HUES48 (cell line): ENCODE measurements around the gene PRKN.

Source experiments
- H3K27ac ChIP-seq: one replicate; pipeline ENCODE4 v1.7.0; 2013; ENCODE audit warnings: low read depth, low read length, inconsistent platforms
- H3K27me3 ChIP-seq: 2 replicates; pipeline ENCODE4 v1.6.1; 2013; ENCODE audit warnings: mild to moderate bottlenecking, low read length; ENCODE audit not compliant: control insufficient read depth, insufficient read depth
- H3K36me3 ChIP-seq: 2 replicates; pipeline ENCODE4 v1.6.1; 2013; ENCODE audit warnings: low read length; ENCODE audit not compliant: control insufficient read depth, insufficient read depth
- H3K4me1 ChIP-seq: 2 replicates; pipeline ENCODE4 v1.6.1; 2013; ENCODE audit warnings: mild to moderate bottlenecking, low read length; ENCODE audit not compliant: control insufficient read depth, insufficient read depth
- H3K4me3 ChIP-seq: 2 replicates; pipeline ENCODE4 v1.5.1; 2013; ENCODE audit warnings: mild to moderate bottlenecking, low read depth, low read length
- H3K9ac ChIP-seq: 2 replicates; pipeline ENCODE4 v1.6.1; 2013; ENCODE audit warnings: mild to moderate bottlenecking, low read depth, low read length, moderate library complexity
- H3K9me3 ChIP-seq: 2 replicates; pipeline ENCODE4 v1.6.1; 2013; ENCODE audit warnings: low read length; ENCODE audit not compliant: control insufficient read depth, insufficient read depth

The PRKN gene

DNA sequence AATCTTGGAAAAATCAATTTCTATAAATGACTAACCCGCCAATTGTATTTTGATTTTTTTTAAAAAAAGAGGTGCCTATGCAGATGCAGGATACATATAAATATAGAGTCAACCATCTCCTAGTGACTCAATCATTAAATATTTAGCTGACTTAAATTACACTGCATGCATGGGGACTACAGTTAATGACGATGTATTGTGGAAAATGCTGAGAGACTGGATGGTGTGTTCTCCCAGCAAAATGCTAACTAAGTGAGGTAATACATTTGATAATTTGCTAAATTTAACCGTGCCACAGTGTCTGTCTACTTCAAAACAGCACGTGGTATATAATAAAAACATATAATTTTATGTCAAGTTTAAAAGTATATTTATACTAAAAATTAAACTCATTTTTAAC is 341.6 kb downstream of the PRKN start:
- H3K27me3 ChIP-seq: no peaks in the 10 kb centered on the region
- no peak overlapping the region for H3K4me3 ChIP-seq
- no peak overlapping the region for H3K9ac ChIP-seq
- H3K9me3 ChIP-seq: no peaks in the 10 kb centered on the region
- H3K36me3 ChIP-seq: no peaks in the 10 kb centered on the region
- H3K4me1 ChIP-seq: no peaks in the 10 kb centered on the region
- no peak overlapping the region for H3K27ac ChIP-seq

GRCh38 chr6:162379757-162380409 is 347.7 kb downstream of the PRKN start:
- no peaks in the 10 kb centered on the region for H3K9me3 ChIP-seq
- H3K4me1 ChIP-seq: no peaks in the 10 kb centered on the region
- no peaks in the 10 kb centered on the region for H3K27me3 ChIP-seq
- no peak overlapping the region for H3K27ac ChIP-seq
- H3K4me3 ChIP-seq: no peak overlapping the region
- no peaks in the 10 kb centered on the region for H3K36me3 ChIP-seq
- H3K9ac ChIP-seq: no peak overlapping the region

DNA sequence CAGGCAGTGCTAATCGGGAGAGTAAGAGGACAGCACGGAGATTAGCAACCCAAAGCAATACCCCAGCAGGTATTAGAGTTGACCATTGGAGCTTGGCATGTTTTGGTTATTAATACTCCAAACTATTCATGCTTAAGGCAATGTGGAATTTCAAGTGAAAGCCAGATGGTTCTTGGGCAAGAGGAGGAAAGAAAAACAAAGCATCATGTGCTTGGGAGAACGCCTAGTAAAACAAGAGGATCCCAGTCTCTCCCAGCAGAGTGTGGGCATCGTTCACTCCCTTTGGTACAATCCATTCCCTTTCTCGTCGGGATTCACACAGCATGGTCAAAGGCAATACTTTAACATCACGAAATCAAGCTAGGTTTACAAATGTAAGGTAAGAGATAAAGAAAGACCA is 349.8 kb downstream of the PRKN start:
- Histone ChIP-seq H3K9me3 (no peaks in the 10 kb centered on the region), H3K4me3 (no peak overlapping the region), H3K36me3 (no peaks in the 10 kb centered on the region), H3K27ac (no peak overlapping the region), H3K9ac (no peak overlapping the region), H3K4me1 (no peaks in the 10 kb centered on the region), H3K27me3 (no peaks in the 10 kb centered on the region)

DNA sequence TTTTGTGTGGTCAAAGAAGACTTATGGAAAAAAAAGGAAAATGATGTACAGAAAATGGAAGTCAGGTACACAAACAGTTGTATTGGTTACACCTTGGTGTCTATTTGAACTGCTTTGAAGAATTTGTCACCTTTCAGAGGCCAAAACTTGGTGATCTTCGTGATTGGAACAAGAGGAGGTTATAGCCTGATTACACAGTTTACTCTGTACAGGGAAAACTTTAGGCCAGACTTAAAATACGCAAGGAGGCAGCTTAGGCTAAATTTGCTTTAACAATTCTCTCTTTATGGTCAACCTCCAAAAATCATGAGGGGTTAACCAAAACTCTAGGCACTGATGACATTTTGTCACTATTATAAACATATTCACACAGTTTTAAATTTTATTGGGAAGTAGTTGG is 353.7 kb downstream of the PRKN start:
- H3K36me3 ChIP-seq: no peaks in the 10 kb centered on the region
- no peaks in the 10 kb centered on the region for H3K27me3 ChIP-seq
- no peak overlapping the region for H3K9ac ChIP-seq
- no peaks in the 10 kb centered on the region for H3K4me1 ChIP-seq
- no peaks in the 10 kb centered on the region for H3K9me3 ChIP-seq
- H3K4me3 ChIP-seq: no peak overlapping the region
- no peak overlapping the region for H3K27ac ChIP-seq

- no peaks in the 10 kb centered on the region for H3K9me3 ChIP-seq
- no peaks in the 10 kb centered on the region for H3K4me1 ChIP-seq
- no peak overlapping the region for H3K9ac ChIP-seq
- H3K4me3 ChIP-seq: no peak overlapping the region
- no peaks in the 10 kb centered on the region for H3K27me3 ChIP-seq
- H3K27ac ChIP-seq: no peak overlapping the region
- no peaks in the 10 kb centered on the region for H3K36me3 ChIP-seq
Observed at GRCh38 chr6:162373192-162373591, 354.4 kb downstream of the PRKN start.

- H3K9ac ChIP-seq: no peak overlapping the region
- no peaks in the 10 kb centered on the region for H3K9me3 ChIP-seq
- H3K27me3 ChIP-seq: no peaks in the 10 kb centered on the region
- H3K27ac ChIP-seq: no peak overlapping the region
- H3K4me1 ChIP-seq: no peaks in the 10 kb centered on the region
- no peak overlapping the region for H3K4me3 ChIP-seq
- no peaks in the 10 kb centered on the region for H3K36me3 ChIP-seq
Observed at GRCh38 chr6:162372106-162372505, 355.5 kb downstream of the PRKN start.

DNA sequence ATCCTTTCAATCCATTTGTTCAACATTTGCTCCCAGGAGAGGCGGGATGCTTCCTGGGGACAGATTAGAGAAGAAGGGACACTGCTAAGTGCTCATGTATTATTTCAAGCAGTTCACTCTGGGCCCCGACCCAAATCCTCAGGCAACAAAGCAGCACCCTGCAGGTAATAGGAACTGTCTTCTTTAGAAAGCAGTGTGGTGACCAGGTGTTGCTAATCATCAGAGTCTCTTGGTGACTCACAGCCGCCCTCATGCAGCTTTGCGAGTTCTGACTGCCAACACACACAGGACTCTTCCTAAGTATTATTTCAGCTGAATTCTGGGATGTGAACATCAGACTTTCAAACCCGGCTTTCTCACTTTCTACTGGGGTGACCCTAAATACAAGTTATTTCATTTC is 356.4 kb downstream of the PRKN start:
- H3K4me1 ChIP-seq: no peaks in the 10 kb centered on the region
- H3K27me3 ChIP-seq: no peaks in the 10 kb centered on the region
- no peak overlapping the region for H3K4me3 ChIP-seq
- no peaks in the 10 kb centered on the region for H3K9me3 ChIP-seq
- H3K36me3 ChIP-seq: no peaks in the 10 kb centered on the region
- H3K9ac ChIP-seq: no peak overlapping the region
- no peak overlapping the region for H3K27ac ChIP-seq

GRCh38 chr6:162369091-162369490 is 358.5 kb downstream of the PRKN start:
- Histone ChIP-seq H3K4me3 (no peak overlapping the region), H3K27ac (no peak overlapping the region), H3K4me1 (peaks cover 2% of the 10 kb centered on the region; the same call in 1 of the 2 replicates), H3K27me3 (no peaks in the 10 kb centered on the region), H3K9ac (no peak overlapping the region), H3K36me3 (no peaks in the 10 kb centered on the region), H3K9me3 (no peaks in the 10 kb centered on the region)

GRCh38 chr6:162364488-162364887 is 363.1 kb downstream of the PRKN start:
- Histone ChIP-seq H3K9ac (no peak overlapping the region), H3K27ac (no peak overlapping the region), H3K4me1 (peaks cover 8% of the 10 kb centered on the region; the same call in 1 of the 2 replicates), H3K4me3 (no peak overlapping the region), H3K9me3 (no peaks in the 10 kb centered on the region), H3K36me3 (no peaks in the 10 kb centered on the region), H3K27me3 (no peaks in the 10 kb centered on the region)

- H3K4me1 ChIP-seq: peaks cover 8% of the 10 kb centered on the region; the same call in 1 of the 2 replicates
- H3K27ac ChIP-seq: no peak overlapping the region
- no peaks in the 10 kb centered on the region for H3K36me3 ChIP-seq
- H3K9me3 ChIP-seq: no peaks in the 10 kb centered on the region
- no peak overlapping the region for H3K4me3 ChIP-seq
- no peaks in the 10 kb centered on the region for H3K27me3 ChIP-seq
- no peak overlapping the region for H3K9ac ChIP-seq
Observed at GRCh38 chr6:162363757-162364156, 363.8 kb downstream of the PRKN start.

DNA sequence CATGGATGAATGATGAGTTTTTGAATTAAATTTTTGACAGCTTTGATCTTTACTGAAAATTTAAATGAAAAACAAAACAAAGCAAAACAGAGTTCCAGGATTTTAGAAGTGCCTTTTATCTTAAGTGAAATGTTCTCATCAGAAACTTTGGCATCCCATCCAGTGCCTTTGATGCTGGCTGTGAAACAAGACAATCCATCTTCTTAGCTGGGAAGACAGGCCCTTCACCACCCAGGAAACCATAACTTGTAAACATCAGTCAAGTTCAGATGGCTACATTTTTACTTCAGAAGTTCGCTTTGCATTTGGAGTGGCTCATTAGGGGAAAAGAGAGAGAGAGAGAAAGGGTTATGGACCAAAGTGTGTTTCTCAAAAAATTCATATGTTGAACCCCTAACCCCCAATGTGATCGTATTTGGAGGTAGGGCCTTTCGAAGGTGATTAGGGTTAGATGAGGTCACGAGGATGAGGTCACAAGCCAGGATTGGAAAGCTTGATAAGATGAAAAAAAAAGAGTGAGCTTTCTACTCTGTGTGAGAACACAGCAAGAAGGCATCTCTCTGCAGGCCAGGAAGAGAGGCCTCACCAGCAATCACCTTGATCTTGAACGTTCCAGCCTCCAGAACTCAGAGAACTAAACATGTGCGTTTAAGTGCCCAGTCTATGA is 366.5 kb downstream of the PRKN start:
- peaks cover 8% of the 10 kb centered on the region; the same call in 1 of the 2 replicates for H3K4me1 ChIP-seq
- no peak overlapping the region for H3K27ac ChIP-seq
- H3K27me3 ChIP-seq: no peaks in the 10 kb centered on the region
- H3K9ac ChIP-seq: no peak overlapping the region
- H3K4me3 ChIP-seq: no peak overlapping the region
- H3K9me3 ChIP-seq: no peaks in the 10 kb centered on the region
- H3K36me3 ChIP-seq: no peaks in the 10 kb centered on the region
